ENCODE results near the gene MESD.

Gene MESD

DNA sequence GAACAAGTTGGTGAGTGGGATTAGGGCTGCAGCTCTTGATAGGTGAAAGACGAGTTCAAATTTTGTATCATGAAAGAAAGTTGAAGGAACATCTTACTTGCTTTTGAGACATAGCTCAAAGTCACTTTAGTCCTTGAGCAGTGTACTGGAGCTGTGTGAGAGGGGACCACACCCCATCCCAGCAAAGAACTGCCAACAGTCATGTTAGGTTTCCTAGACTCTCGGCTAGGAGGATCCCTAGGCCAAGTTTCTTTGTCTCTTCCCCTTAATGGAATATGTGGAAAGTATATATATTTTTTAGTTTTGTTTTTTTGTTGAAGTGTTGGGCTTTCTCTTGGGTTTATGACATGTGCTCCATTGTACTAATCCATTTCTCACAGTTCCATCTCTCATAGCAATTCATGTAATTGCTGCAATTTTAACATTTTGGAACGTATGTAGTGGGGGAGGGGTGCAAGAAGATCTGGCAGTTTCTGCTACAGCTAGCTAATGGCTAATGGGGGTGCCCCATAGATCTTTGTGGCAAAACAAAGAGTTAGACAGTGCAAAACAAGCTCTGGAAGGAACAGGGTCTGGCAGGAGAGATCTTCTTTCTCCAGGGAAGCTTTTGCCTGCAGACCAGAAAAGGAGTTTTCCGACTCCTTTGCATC, 36.2 kb upstream of the MESD start:
- no peaks in the 10 kb centered on the region for H3K36me3 ChIP-seq
- H3K27ac ChIP-seq: no peak overlapping the region
- H3K4me3 ChIP-seq (ENCODE audit: low read depth in 1 of 2, low read length in 1 of 2): no peak overlapping the region
- no peaks in the 10 kb centered on the region for H3K27me3 ChIP-seq
- peaks cover 44 to 47% of the 10 kb centered on the region in 2 experiments for H3K4me1 ChIP-seq (ENCODE audit: control insufficient read depth in 1 of 2, insufficient read depth in 1 of 2, low read depth in 1 of 2, low read length in 1 of 2)
- TF ChIP-seq, protein P1, sequence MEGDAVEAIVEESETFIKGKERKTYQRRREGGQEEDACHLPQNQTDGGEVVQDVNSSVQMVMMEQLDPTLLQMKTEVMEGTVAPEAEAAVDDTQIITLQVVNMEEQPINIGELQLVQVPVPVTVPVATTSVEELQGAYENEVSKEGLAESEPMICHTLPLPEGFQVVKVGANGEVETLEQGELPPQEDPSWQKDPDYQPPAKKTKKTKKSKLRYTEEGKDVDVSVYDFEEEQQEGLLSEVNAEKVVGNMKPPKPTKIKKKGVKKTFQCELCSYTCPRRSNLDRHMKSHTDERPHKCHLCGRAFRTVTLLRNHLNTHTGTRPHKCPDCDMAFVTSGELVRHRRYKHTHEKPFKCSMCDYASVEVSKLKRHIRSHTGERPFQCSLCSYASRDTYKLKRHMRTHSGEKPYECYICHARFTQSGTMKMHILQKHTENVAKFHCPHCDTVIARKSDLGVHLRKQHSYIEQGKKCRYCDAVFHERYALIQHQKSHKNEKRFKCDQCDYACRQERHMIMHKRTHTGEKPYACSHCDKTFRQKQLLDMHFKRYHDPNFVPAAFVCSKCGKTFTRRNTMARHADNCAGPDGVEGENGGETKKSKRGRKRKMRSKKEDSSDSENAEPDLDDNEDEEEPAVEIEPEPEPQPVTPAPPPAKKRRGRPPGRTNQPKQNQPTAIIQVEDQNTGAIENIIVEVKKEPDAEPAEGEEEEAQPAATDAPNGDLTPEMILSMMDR (IDR thresholded peaks at IDR 0.05): no peak
- H3K9me3 ChIP-seq: no peaks in the 10 kb centered on the region

DNA sequence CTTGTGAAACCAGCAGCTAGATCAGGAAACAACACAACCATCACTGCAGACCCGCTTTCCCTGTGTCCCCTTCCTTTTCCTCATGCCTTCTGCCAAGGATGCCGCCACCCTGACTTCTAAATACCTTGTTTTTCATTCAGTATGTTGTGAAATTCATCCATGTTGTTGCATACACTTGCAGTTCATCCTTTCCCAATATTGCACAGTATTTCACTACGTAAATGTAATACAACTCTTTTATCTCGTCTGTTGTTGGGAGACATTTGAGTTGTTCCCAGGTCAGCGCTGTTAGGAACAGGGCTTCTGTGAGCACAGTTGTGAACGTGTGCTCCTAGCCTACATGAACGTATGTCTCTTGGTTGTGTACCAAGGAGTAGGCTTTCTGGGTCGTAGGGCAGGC, 35.3 kb upstream of the MESD start:
- H3K4me3 ChIP-seq (ENCODE audit: low read depth in 1 of 2, low read length in 1 of 2): no peak overlapping the region
- H3K9me3 ChIP-seq: no peaks in the 10 kb centered on the region
- H3K27ac ChIP-seq: peak overlapping the region; percentile 81
- TF ChIP-seq, protein P1 (IDR thresholded peaks at IDR 0.05): no peak
- peaks cover 37 to 39% of the 10 kb centered on the region in 2 experiments for H3K4me1 ChIP-seq (ENCODE audit: control insufficient read depth in 1 of 2, insufficient read depth in 1 of 2, low read depth in 1 of 2, low read length in 1 of 2)
- no peaks in the 10 kb centered on the region for H3K27me3 ChIP-seq
- H3K36me3 ChIP-seq: no peaks in the 10 kb centered on the region

DNA sequence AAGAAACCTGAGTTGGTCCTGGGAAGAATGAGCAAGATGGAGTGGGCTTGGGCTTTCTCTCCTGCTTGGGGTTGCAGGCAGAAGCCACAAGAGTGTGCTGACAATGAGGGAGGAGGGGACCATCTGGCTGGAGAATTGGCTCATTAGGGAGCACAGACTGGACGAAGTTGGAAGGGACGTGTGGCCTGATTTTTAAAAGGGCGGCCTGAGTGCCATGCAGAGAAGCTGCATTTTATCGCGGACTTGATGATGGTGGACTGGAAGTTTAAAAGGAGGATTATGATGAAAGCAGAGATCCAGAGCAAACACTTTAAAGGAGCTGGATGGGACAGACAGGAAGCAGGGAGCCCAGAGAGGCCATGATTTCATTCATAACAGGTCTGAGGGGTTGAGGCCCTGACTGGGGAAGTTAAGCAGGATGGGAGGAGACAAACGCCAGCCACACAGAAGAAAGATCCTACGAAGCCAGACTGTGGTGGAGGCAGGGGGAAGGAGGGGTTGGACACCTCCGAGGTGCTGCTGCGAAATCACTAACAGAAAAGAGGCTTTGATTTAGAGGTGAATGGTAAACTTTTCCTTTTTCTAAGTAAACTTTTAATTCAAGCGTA, 34.8 kb upstream of the MESD start:
- TF ChIP-seq, protein P1 (IDR thresholded peaks at IDR 0.05): no peak
- Histone ChIP-seq H3K27me3 (no peaks in the 10 kb centered on the region), H3K27ac (peak overlapping the region; percentile 81), H3K36me3 (no peaks in the 10 kb centered on the region), H3K4me1 (ENCODE audit: control insufficient read depth in 1 of 2, insufficient read depth in 1 of 2, low read depth in 1 of 2, low read length in 1 of 2) (peaks cover 32 to 34% of the 10 kb centered on the region in 2 experiments), H3K9me3 (no peaks in the 10 kb centered on the region), H3K4me3 (ENCODE audit: low read depth in 1 of 2, low read length in 1 of 2) (peak overlapping the region; percentile 35 to 48)

DNA sequence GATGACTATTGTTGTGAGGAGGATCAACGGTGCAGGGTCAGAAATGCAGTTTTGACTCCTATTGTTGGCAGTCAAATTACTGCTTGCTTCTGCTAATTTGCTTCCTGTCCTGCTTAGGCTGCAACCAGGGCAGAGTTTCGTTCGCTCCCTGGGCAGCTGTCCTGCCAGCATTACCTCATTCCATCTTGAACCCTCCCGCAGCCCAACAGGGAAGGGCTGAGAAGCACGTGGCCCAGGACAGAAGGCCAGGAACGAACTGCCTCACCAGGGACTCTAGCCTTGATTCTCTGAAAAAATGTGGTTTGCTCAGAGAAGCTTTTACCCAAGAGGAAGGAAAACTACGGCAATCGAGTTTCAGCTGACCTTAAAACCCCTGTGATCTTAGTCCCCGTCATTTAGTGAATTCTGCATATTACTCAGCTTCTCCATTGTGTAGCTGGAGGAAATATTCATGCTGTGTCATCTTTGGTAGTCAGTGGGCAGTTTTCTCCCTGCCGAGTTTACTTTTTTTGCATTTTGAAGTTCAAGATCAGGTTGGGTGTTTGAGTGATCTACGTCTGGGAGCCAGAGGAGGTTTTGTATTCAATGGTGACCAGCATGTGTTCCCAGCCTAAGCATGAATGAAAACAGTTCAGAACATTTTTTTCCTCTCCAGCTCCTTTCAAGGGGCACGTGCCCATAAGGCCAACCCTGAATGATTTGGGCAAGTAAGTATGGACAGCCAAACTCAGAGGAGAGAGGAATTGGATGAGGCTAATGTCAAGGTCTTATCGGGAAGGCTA, 34.1 kb upstream of the MESD start:
- Histone ChIP-seq H3K4me1 (ENCODE audit: control insufficient read depth in 1 of 2, insufficient read depth in 1 of 2, low read depth in 1 of 2, low read length in 1 of 2) (peaks cover 31 to 32% of the 10 kb centered on the region in 2 experiments), H3K4me3 (ENCODE audit: low read depth in 1 of 2, low read length in 1 of 2) (peak overlapping the region; percentile 35 to 48), H3K27ac (peak overlapping the region; percentile 81), H3K9me3 (no peaks in the 10 kb centered on the region), H3K27me3 (no peaks in the 10 kb centered on the region), H3K36me3 (no peaks in the 10 kb centered on the region)
- TF ChIP-seq, protein P1 (IDR thresholded peaks at IDR 0.05): no peak

DNA sequence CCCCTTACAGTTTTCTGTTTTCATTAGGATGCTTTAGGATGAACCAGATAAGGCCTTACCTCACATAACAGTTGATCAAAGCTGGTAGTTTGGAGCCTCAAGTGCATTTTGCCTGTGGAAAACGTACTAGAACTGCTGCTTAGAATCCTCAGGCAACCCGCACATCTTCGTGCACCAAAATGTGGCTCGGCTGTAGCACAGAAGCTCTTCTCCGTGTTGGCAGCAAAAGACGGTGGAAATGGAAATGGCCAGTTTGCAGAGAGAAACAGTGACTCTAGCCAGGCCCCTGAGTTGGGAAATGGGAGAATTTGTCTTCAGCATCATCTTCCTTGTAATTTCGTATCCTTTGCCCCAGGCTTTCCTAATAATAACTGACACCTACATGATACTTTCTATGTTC, 31.7 kb upstream of the MESD start:
- Histone ChIP-seq H3K4me1 (ENCODE audit: control insufficient read depth in 1 of 2, insufficient read depth in 1 of 2, low read depth in 1 of 2, low read length in 1 of 2) (peaks cover 31 to 32% of the 10 kb centered on the region in 2 experiments), H3K27me3 (no peaks in the 10 kb centered on the region), H3K27ac (no peak overlapping the region), H3K9me3 (no peaks in the 10 kb centered on the region), H3K4me3 (ENCODE audit: low read depth in 1 of 2, low read length in 1 of 2) (no peak overlapping the region), H3K36me3 (no peaks in the 10 kb centered on the region)
- TF ChIP-seq, protein P1 (IDR thresholded peaks at IDR 0.05): no peak
